H1 (cell line): ENCODE data around the gene TAF11L11. TPM values are rescaled to one million over a fixed set of nuclear protein-coding genes. Genes with fewer than 3 reads are reported as not detected.

ENCODE experiments used
- CTCF ChIA-PET: fragments of 300-600 bp; sonication (Branson Sonifier 250); formaldehyde crosslinking; loops from one replicate; lab custom pipeline; 2021; ENCODE audit not compliant: partially characterized antibody; lab: Charles Lee
- POLR2A ChIA-PET: fragments of 300-600 bp; sonication (Branson Sonifier 250); formaldehyde crosslinking; loops from one replicate; lab custom pipeline; 2021; ENCODE audit warnings: inconsistent platforms; ENCODE audit not compliant: partially characterized antibody; lab: Charles Lee
- DNase-seq, 2 experiments: peaks; one replicate each; pipeline versions ENCODE4 v3.0.0 to v3.0.0-alpha.2; 2010 to 2022; ENCODE audit warnings: low spot score in 2 of 2, low read depth in 1 of 2, mixed read lengths in 1 of 2
- FAIRE-seq: peaks from 2 replicates; lab custom pipeline; 2011; peaks lifted over from hg19 to GRCh38; lab: Jason Lieb, UNC
- H2AFZ ChIP-seq: 2 replicates; pipeline ENCODE4 v1.8.1; 2012; ENCODE audit warnings: low read length, inconsistent platforms
- H2AK5ac ChIP-seq: 2 replicates; pipeline ENCODE4 v1.6.1; 2013; ENCODE audit warnings: low read depth, low read length
- H2BK120ac ChIP-seq: replicated peaks from 2 replicates; pipeline ENCODE3; 2013; ENCODE audit warnings: low read depth, low read length, inconsistent platforms
- H2BK12ac ChIP-seq: 2 replicates; pipeline ENCODE4 v1.6.1; 2013; ENCODE audit warnings: low read depth, low read length
- H2BK15ac ChIP-seq: 2 replicates; pipeline ENCODE4 v1.6.1; 2013; ENCODE audit warnings: low read length
- H2BK20ac ChIP-seq: 2 replicates; pipeline ENCODE4 v1.6.1; 2013; ENCODE audit warnings: low read length
- H2BK5ac ChIP-seq: 2 replicates; pipeline ENCODE4 v1.6.1; 2013; ENCODE audit warnings: low read depth, low read length
- H3K14ac ChIP-seq: 2 replicates; pipeline ENCODE4 v1.6.1; 2013; ENCODE audit warnings: inconsistent platforms; ENCODE audit not compliant: insufficient read length
- H3K18ac ChIP-seq: 2 replicates; pipeline ENCODE4 v1.6.1; 2013; ENCODE audit warnings: low read length; ENCODE audit errors: extremely low read depth
- H3K23ac ChIP-seq: 2 replicates; pipeline ENCODE4 v1.6.1; 2013; ENCODE audit warnings: inconsistent platforms; ENCODE audit not compliant: insufficient read length
- H3K23me2 ChIP-seq: 2 replicates; pipeline ENCODE4 v1.6.1; 2013; ENCODE audit warnings: low read depth, low read length
- H3K27ac ChIP-seq: 2 replicates; pipeline ENCODE4 v1.6.1; 2011; ENCODE audit warnings: low read depth, low read length, inconsistent platforms
- H3K27me3 ChIP-seq, 4 experiments: replicated peaks in 1 of 4; 1 replicate in 1 of 4; 2 replicates in 3 of 4; pipeline versions ENCODE4 v1.6.1 to v1.8.1; 2011 to 2013; ENCODE audit warnings: low read length in 3 of 4, mild to moderate bottlenecking in 3 of 4, inconsistent platforms in 2 of 4, mixed read lengths in 2 of 4, moderate library complexity in 1 of 4; ENCODE audit not compliant: control insufficient read depth in 3 of 4, insufficient read depth in 3 of 4; ENCODE audit errors: extremely low read depth in 1 of 4
- H3K36me3 ChIP-seq, 4 experiments: 2 replicates each; pipeline versions ENCODE4 v1.6.1 to v1.8.1; 2011 to 2013; ENCODE audit warnings: mild to moderate bottlenecking in 4 of 4, low read length in 3 of 4, moderate library complexity in 2 of 4, control low read depth in 1 of 4, inconsistent platforms in 1 of 4; ENCODE audit not compliant: insufficient read depth in 4 of 4, control insufficient read depth in 2 of 4
- H3K4ac ChIP-seq: replicated peaks from 2 replicates; pipeline ENCODE3; 2013; ENCODE audit warnings: low read length, low read depth, mixed read lengths, inconsistent platforms; ENCODE audit not compliant: insufficient read length
- H3K4me1 ChIP-seq, 4 experiments: replicated peaks in 1 of 4; 1 replicate in 1 of 4; 2 replicates in 3 of 4; pipeline versions ENCODE4 v1.6.1 to v1.8.1; 2011 to 2013; ENCODE audit warnings: low read length in 3 of 4, inconsistent platforms in 2 of 4, mixed read lengths in 1 of 4; ENCODE audit not compliant: insufficient read depth in 4 of 4, control insufficient read depth in 3 of 4
- H3K4me2 ChIP-seq, 2 experiments: 2 replicates each; pipeline versions ENCODE4 v1.6.1 to v1.8.1; 2011 to 2013; ENCODE audit warnings: low read depth in 2 of 2, low read length in 2 of 2, control low read depth in 1 of 2, inconsistent platforms in 1 of 2, mild to moderate bottlenecking in 1 of 2; ENCODE audit not compliant: insufficient read depth in 1 of 2
- H3K4me3 ChIP-seq, 4 experiments: fragments of 200-600, 300-600 bp in 1 of 4; sonication (generic), shearing (Covaris generic), sonication (Bioruptor Twin) in 1 of 4; 2 replicates each; pipeline versions ENCODE4 v1.5.1 to v1.8.1; 2011 to 2016; ENCODE audit warnings: low read length in 4 of 4, low read depth in 3 of 4, control low read depth in 2 of 4, inconsistent platforms in 2 of 4, mild to moderate bottlenecking in 2 of 4, mixed read lengths in 1 of 4, moderate library complexity in 1 of 4; ENCODE audit not compliant: insufficient read depth in 2 of 4; ENCODE audit errors: extremely low read depth in 1 of 4
- H3K56ac ChIP-seq: replicated peaks from 2 replicates; pipeline ENCODE3; 2013; ENCODE audit warnings: low read depth, mild to moderate bottlenecking, mixed read lengths, low read length, inconsistent platforms; ENCODE audit not compliant: insufficient read length
- H3K79me1 ChIP-seq: 2 replicates; pipeline ENCODE4 v1.6.1; 2013; ENCODE audit warnings: low read depth, low read length, control low read depth
- H3K79me2 ChIP-seq, 2 experiments: 2 replicates each; pipeline versions ENCODE4 v1.6.1 to v1.8.1; 2012 to 2013; ENCODE audit warnings: low read length in 2 of 2, mild to moderate bottlenecking in 2 of 2, inconsistent platforms in 1 of 2; ENCODE audit not compliant: insufficient read depth in 2 of 2, control insufficient read depth in 1 of 2
- H3K9ac ChIP-seq, 4 experiments: replicated peaks in 1 of 4; 1 replicate in 1 of 4; 2 replicates in 3 of 4; pipeline versions ENCODE4 v1.6.1 to v1.8.1; 2011 to 2013; ENCODE audit warnings: low read depth in 3 of 4, low read length in 3 of 4, control low read depth in 2 of 4, mild to moderate bottlenecking in 2 of 4, moderate library complexity in 2 of 4, inconsistent platforms in 1 of 4; ENCODE audit errors: extremely low read depth in 1 of 4
- H3K9me3 ChIP-seq, 2 experiments: 2 replicates each; pipeline versions ENCODE4 v1.6.1 to v1.8.1; 2012 to 2013; ENCODE audit warnings: mild to moderate bottlenecking in 2 of 2, moderate library complexity in 2 of 2, control low read depth in 1 of 2, inconsistent platforms in 1 of 2, low read depth in 1 of 2, low read length in 1 of 2, mixed read lengths in 1 of 2; ENCODE audit not compliant: insufficient read depth in 2 of 2
- H4K20me1 ChIP-seq, 2 experiments: replicated peaks in 1 of 2; 2 replicates each; pipeline versions ENCODE3 to v1.8.1; 2011 to 2013; ENCODE audit warnings: inconsistent platforms in 2 of 2, low read length in 2 of 2, mild to moderate bottlenecking in 1 of 2; ENCODE audit not compliant: insufficient read depth in 2 of 2, control insufficient read depth in 1 of 2
- H4K5ac ChIP-seq: 2 replicates; pipeline ENCODE4 v1.6.1; 2013; ENCODE audit warnings: low read length, low read depth, mixed read lengths, inconsistent platforms; ENCODE audit not compliant: insufficient read length
- H4K8ac ChIP-seq: 2 replicates; pipeline ENCODE4 v1.8.0; 2013; ENCODE audit warnings: mild to moderate bottlenecking, moderate library complexity, low read length, inconsistent platforms; ENCODE audit not compliant: insufficient read depth; ENCODE audit errors: extremely low read depth
- H4K91ac ChIP-seq: replicated peaks from 2 replicates; pipeline ENCODE3; 2013; ENCODE audit warnings: low read length, mixed read lengths, inconsistent platforms; ENCODE audit not compliant: insufficient read length
- CBX8 ChIP-seq: fragments of 300-800, 300-1000 bp; sonication (generic); IDR thresholded peaks from 2 replicates; pipeline ENCODE4 v1.7.1; 2016; ENCODE audit warnings: low read depth, low read length, borderline replicate concordance
- CTCF ChIP-seq, 3 experiments: IDR thresholded peaks; 1 replicate in 2 of 3; 2 replicates in 1 of 3; pipeline versions ENCODE4 v1.5.1 to v1.6.1; 2011; ENCODE audit warnings: low read length in 3 of 3, mild to moderate bottlenecking in 3 of 3, inconsistent platforms in 2 of 3, low read depth in 1 of 3, moderate library complexity in 1 of 3; ENCODE audit not compliant: insufficient read depth in 1 of 3; ENCODE audit errors: control extremely low read depth in 1 of 3
- JUN ChIP-seq: IDR thresholded peaks from 2 replicates; pipeline ENCODE4 v1.6.1; 2011; ENCODE audit warnings: low read depth, mild to moderate bottlenecking, improper control_type of control experiment, low read length
- NANOG ChIP-seq: IDR thresholded peaks from 2 replicates; pipeline ENCODE4 v1.6.1; 2011; ENCODE audit warnings: low read length, low read depth, mild to moderate bottlenecking, inconsistent platforms; ENCODE audit not compliant: insufficient read depth, poor library complexity, severe bottlenecking
- POLR2A ChIP-seq, 2 experiments: IDR thresholded peaks; 1 replicate in 1 of 2; 2 replicates in 1 of 2; pipeline ENCODE4 v1.6.1; 2011; ENCODE audit warnings: low read depth in 2 of 2, low read length in 2 of 2, mild to moderate bottlenecking in 2 of 2; ENCODE audit errors: control extremely low read depth in 1 of 2
- SIN3A ChIP-seq, 2 experiments: IDR thresholded peaks in 1 of 2; conservative IDR thresholded peaks in 1 of 2; 2 replicates each; pipeline ENCODE4 v1.6.1; 2011 to 2012; ENCODE audit warnings: low read length in 2 of 2, improper control_type of control experiment in 1 of 2, low read depth in 1 of 2, mild to moderate bottlenecking in 1 of 2
- SP1 ChIP-seq: IDR thresholded peaks from 2 replicates; pipeline ENCODE4 v1.6.1; 2011; ENCODE audit warnings: low read depth, low read length
- TCF12 ChIP-seq: IDR thresholded peaks from 2 replicates; pipeline ENCODE4 v1.6.1; 2011; ENCODE audit warnings: low read depth, mild to moderate bottlenecking, low read length
- YY1 ChIP-seq: IDR thresholded peaks from 2 replicates; pipeline ENCODE4 v1.6.1; 2011; ENCODE audit warnings: low read depth, mild to moderate bottlenecking, low read length
- WGBS, 2 experiments: shearing (Covaris generic) in 1 of 2; methylation state at CpG; one replicate each; pipeline versions ENCODE4 v1.1.6 to v1.1.7; 2013 to 2015; ENCODE audit warnings: low lambda C conversion rate in 2 of 2, mixed read lengths in 2 of 2, inconsistent platforms in 1 of 2, low coverage in 1 of 2, missing lambda C conversion rate in 1 of 2; ENCODE audit not compliant: insufficient replicate concordance in 2 of 2, insufficient coverage in 1 of 2, insufficient read length in 1 of 2; ENCODE audit errors: extremely low coverage in 1 of 2, missing lambda C conversion rate in 1 of 2; 5-methylcytosine and 5-hydroxymethylcytosine counted together
- polyA plus RNA-seq, 7 experiments: library from polyadenylated mRNA; depleted of rRNA in 3 of 7; stranded (reverse) in 5 of 7; unstranded in 2 of 7; fragments of >200 nt in 5 of 7; fragments of 200-250 nt in 2 of 7; gene quantifications; 1 replicate in 5 of 7; 2 replicates in 1 of 7; 4 replicates in 1 of 7; pipeline versions ENCODE4 v1.2.1 to v1.2.3, GENCODE V29; 2011 to 2013; ENCODE audit warnings: missing spikeins in 2 of 7, mixed read lengths in 2 of 7
- total RNA-seq: library from RNA; stranded (reverse); fragmentation: NEBNext Ultra II Directional; extraction: Animal tissue kit (Norgen Biotek cat#: 25700); gene quantifications from 2 replicates; pipeline ENCODE4 v1.2.1, GENCODE V29; 2021
- TF ChIP-seq, protein P1 (sequence below): IDR thresholded peaks from 2 replicates; pipeline ENCODE4 v1.6.1; 2012; ENCODE audit warnings: low read length, inconsistent platforms

Gene TAF11L11
- total and polyA plus RNA-seq, 2 of the 8 experiments (the other 6 are each of a cell fraction or from before 2014, with no cell fraction given): not detected

- ChIA-PET CTCF (interaction anchor here (0.6 kb wide), 2 partner anchors 18 to 113 kb away, joined by 3 to 5 read pairs; no protein-coding TSS in a partner anchor), POLR2A (no interaction called here)
- H2BK20ac ChIP-seq: no peak overlapping the region
- H3K23ac ChIP-seq: no peak overlapping the region
- H3K9me3 ChIP-seq: no peaks in the 10 kb centered on the region
- H2BK5ac ChIP-seq: no peak overlapping the region
- no peaks in the 10 kb centered on the region for H3K36me3 ChIP-seq
- no peaks in the 10 kb centered on the region for H4K20me1 ChIP-seq
- no peak overlapping the region for H2AFZ ChIP-seq
- H3K23me2 ChIP-seq: no peaks in the 10 kb centered on the region
- WGBS, 2 experiments: 93% methylated on average over 3 of the region's 3 CpGs; no CpG with 5 or more reads in 1 of the 2 experiments
- no peak overlapping the region for H3K27ac ChIP-seq
- no peak overlapping the region for H2BK120ac ChIP-seq
- H3K18ac ChIP-seq: no peak overlapping the region
- no peaks in the 10 kb centered on the region for H3K79me2 ChIP-seq
- no peak overlapping the region for H3K9ac ChIP-seq
- FAIRE-seq (no peak), DNase-seq (no peak)
- H2BK12ac ChIP-seq: no peak overlapping the region
- no peaks in the 10 kb centered on the region for H3K27me3 ChIP-seq
- no peaks in the 10 kb centered on the region for H3K4me1 ChIP-seq
- no peak overlapping the region for H3K4ac ChIP-seq
- H4K8ac ChIP-seq: no peak overlapping the region
- no peak overlapping the region for H2AK5ac ChIP-seq
- H3K56ac ChIP-seq: no peak overlapping the region
- no peak overlapping the region for H3K4me2 ChIP-seq
- no peak overlapping the region for H3K14ac ChIP-seq
- H4K91ac ChIP-seq: no peak overlapping the region
- H2BK15ac ChIP-seq: no peak overlapping the region
- H4K5ac ChIP-seq: no peak overlapping the region
- no peak overlapping the region for H3K4me3 ChIP-seq
- no peaks in the 10 kb centered on the region for H3K79me1 ChIP-seq
- TF ChIP-seq CTCF (IDR thresholded peaks at IDR 0.05; ENCODE audit: control extremely low read depth in 1 of 3, insufficient read depth in 1 of 3, low read depth in 1 of 3, low read length in 3 of 3) (no peak), TCF12 (no peak), SIN3A (conservative IDR thresholded peaks at IDR 0.05 in 1 of 2, IDR thresholded peaks at IDR 0.05 in 1 of 2; ENCODE audit: low read depth in 1 of 2, low read length in 2 of 2) (no peak), JUN (no peak), SP1 (no peak), POLR2A (IDR thresholded peaks at IDR 0.05; ENCODE audit: control extremely low read depth in 1 of 2, low read depth in 2 of 2, low read length in 2 of 2) (no peak), CBX8 (no peak), NANOG (no peak), YY1 (no peak)
- TF ChIP-seq, protein P1, sequence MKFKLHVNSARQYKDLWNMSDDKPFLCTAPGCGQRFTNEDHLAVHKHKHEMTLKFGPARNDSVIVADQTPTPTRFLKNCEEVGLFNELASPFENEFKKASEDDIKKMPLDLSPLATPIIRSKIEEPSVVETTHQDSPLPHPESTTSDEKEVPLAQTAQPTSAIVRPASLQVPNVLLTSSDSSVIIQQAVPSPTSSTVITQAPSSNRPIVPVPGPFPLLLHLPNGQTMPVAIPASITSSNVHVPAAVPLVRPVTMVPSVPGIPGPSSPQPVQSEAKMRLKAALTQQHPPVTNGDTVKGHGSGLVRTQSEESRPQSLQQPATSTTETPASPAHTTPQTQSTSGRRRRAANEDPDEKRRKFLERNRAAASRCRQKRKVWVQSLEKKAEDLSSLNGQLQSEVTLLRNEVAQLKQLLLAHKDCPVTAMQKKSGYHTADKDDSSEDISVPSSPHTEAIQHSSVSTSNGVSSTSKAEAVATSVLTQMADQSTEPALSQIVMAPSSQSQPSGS: no peak
These were observed 15.4 kb downstream of the TAF11L11 start for GRCh38 chr5:17619354-17619753.
